Suprapubic skin (tissue), 4 donors: ENCODE data around the gene YIPF3.

Source experiments
- CTCF ChIP-seq, 2 donors: fragments of 200-600 bp in 1 of 2; fragments of 450-650 bp in 1 of 2; sonication (generic) in 1 of 2; IDR thresholded peaks; one replicate each; pipeline ENCODE4 v1.5.1; 2016 to 2019; ENCODE audit warnings: antibody characterized with exemption in 2 of 2, mild to moderate bottlenecking in 1 of 2, moderate library complexity in 1 of 2
- EP300 ChIP-seq: sonication (generic); formaldehyde crosslinking; IDR thresholded peaks from one replicate; pipeline ENCODE4 v1.6.1; 2017; ENCODE audit warnings: antibody characterized with exemption
- POLR2A ChIP-seq, 2 donors: fragments of 450-650 bp; IDR thresholded peaks; one replicate each; pipeline ENCODE4 v1.6.1; 2017; ENCODE audit warnings: antibody characterized with exemption in 2 of 2, mild to moderate bottlenecking in 2 of 2, moderate library complexity in 2 of 2
- POLR2AphosphoS5 ChIP-seq, 3 donors: sonication (generic); formaldehyde crosslinking; IDR thresholded peaks; one replicate each; pipeline ENCODE4 v1.6.1; 2017; ENCODE audit warnings: antibody characterized with exemption in 3 of 3

DNA sequence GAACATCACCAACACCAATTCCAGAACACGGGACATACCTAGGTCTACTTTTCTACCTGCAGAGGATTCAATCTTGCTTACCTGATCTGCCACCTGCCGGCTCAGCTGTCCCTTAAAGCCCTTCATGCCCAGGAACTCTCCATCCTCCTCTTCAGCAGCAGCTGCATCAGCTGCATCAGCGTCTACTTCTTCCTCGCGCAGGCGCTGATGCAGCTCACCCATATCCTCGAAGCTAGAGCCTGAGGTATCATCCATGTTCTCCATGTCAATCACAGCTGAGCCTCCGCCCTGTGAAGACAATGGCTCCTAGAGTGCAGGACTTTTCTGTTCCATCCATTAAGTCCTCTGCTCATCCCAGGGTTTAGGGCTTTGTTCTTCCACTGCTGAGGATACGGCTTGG is 918 bp downstream of the YIPF3 start:
- no peak for TF ChIP-seq CTCF (IDR thresholded peaks at IDR 0.05)
- TF ChIP-seq POLR2AphosphoS5 (IDR thresholded peaks at IDR 0.05) = no peak
- no peak for TF ChIP-seq POLR2A (IDR thresholded peaks at IDR 0.05)
- no peak for TF ChIP-seq EP300
